Astrocyte (in vitro differentiated cells and primary cell): ENCODE data around the gene ADAMTS17.

Experiments used
- CTCF ChIP-seq: IDR thresholded peaks from 2 replicates; pipeline ENCODE4 v1.5.1; 2011; ENCODE audit warnings: low read depth, mild to moderate bottlenecking, inconsistent platforms, low read length, moderate library complexity; ENCODE audit not compliant: insufficient read depth
- EZH2 ChIP-seq: IDR thresholded peaks from 2 replicates; pipeline ENCODE4 v1.6.1; 2012; ENCODE audit warnings: mild to moderate bottlenecking, low read length, inconsistent platforms; ENCODE audit not compliant: insufficient read depth

GRCh38 chr15:99986297-99987118 is 355.3 kb downstream of the ADAMTS17 start:
- TF ChIP-seq CTCF (no peak), EZH2 (no peak)
